Endothelial cell of hepatic sinusoid (primary cell): Measurements from ENCODE around the gene SLC25A41.

Experiments used
- in situ Hi-C: cut with HindIII; loops from 2 replicates; pipeline ENCODE4 v1.10.0; 2017; ENCODE audit warnings: low sequenced_read_pairs

Gene SLC25A41

GRCh38 chr19:6460099-6460884 is 26.7 kb upstream of the SLC25A41 start:
- in situ Hi-C loops = loop anchor here (10.0 kb wide), 1 partner anchor 375 kb away; no protein-coding TSS in a partner anchor

- in situ Hi-C loops = loop anchor here (10.0 kb wide), 1 partner anchor 375 kb away; no protein-coding TSS in a partner anchor
Observed at GRCh38 chr19:6459262-6460098, 25.9 kb upstream of the SLC25A41 start, which contains the start of gene SLC25A23. SLC25A23 (minus strand) TSS chr19:6459792; CDS start chr19:6459628, 164 bp downstream.

- in situ Hi-C loops = no loop called here
Observed at GRCh38 chr19:6458695-6459261, 25.2 kb upstream of the SLC25A41 start.

- in situ Hi-C loops = no loop called here
Observed at GRCh38 chr19:6457958-6458694, 24.6 kb upstream of the SLC25A41 start.

- in situ Hi-C loops = no loop called here
Observed at GRCh38 chr19:6455924-6456323, 22.4 kb upstream of the SLC25A41 start.

GRCh38 chr19:6453951-6454565 is 20.5 kb upstream of the SLC25A41 start:
- in situ Hi-C loops = no loop called here

GRCh38 chr19:6452899-6453298 is 19.3 kb upstream of the SLC25A41 start:
- in situ Hi-C loops = no loop called here

- in situ Hi-C loops = no loop called here
Observed at GRCh38 chr19:6452223-6452614, 18.7 kb upstream of the SLC25A41 start.

GRCh38 chr19:6451583-6452222 is 18.1 kb upstream of the SLC25A41 start:
- in situ Hi-C loops = no loop called here

GRCh38 chr19:6450166-6450565 is 16.6 kb upstream of the SLC25A41 start:
- in situ Hi-C loops = no loop called here

GRCh38 chr19:6448045-6448444 is 14.5 kb upstream of the SLC25A41 start:
- in situ Hi-C loops = no loop called here

- in situ Hi-C loops = no loop called here
Observed at GRCh38 chr19:6446452-6446851, 12.9 kb upstream of the SLC25A41 start.

- in situ Hi-C loops = no loop called here
Observed at GRCh38 chr19:6443986-6444385, 10.4 kb upstream of the SLC25A41 start.

GRCh38 chr19:6442087-6442688 is 8.6 kb upstream of the SLC25A41 start:
- in situ Hi-C loops = no loop called here

GRCh38 chr19:6440905-6441304 is 7.3 kb upstream of the SLC25A41 start:
- in situ Hi-C loops = no loop called here

GRCh38 chr19:6439743-6440142 is 6.2 kb upstream of the SLC25A41 start:
- in situ Hi-C loops = no loop called here

GRCh38 chr19:6433165-6433564 is 398 bp downstream of the SLC25A41 start:
- in situ Hi-C loops = no loop called here

- in situ Hi-C loops = no loop called here
Observed at GRCh38 chr19:6431891-6432290, 1.7 kb downstream of the SLC25A41 start.

- in situ Hi-C loops = no loop called here
Observed at GRCh38 chr19:6429419-6430221, 3.9 kb downstream of the SLC25A41 start.
